Stimulated activated CD4-positive, alpha-beta T cell treated with anti-CD3 and anti-CD28 coated beads, Interleukin-4, amount 100 ng/mL, for 1 hour (primary cell): ENCODE results near the gene CCDC28B.

Experiments used
- DNase-seq: peaks from one replicate; pipeline ENCODE4 v3.0.0-alpha.2; 2020

CCDC28B gene

DNA sequence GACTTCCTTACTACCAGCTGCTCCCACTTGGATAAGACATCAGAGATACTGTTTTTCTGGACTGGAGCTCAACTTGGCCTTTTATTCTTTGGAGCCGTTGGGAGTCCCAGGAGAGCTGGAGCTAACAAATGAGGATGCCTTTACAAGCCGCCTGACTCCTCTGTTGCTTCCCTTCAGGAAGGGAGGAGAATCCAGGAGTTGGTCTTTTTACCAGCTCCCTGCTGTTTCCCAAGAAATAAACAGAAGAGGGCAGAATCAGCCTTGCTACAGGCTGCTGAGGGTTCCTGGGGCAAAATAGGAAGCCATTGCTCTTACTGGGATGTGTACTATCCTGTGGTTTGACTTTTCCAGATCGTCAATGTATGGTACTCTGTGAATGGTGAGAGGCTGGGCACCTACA is 23.3 kb downstream of the CCDC28B start:
- DNase-seq: no peak

DNA sequence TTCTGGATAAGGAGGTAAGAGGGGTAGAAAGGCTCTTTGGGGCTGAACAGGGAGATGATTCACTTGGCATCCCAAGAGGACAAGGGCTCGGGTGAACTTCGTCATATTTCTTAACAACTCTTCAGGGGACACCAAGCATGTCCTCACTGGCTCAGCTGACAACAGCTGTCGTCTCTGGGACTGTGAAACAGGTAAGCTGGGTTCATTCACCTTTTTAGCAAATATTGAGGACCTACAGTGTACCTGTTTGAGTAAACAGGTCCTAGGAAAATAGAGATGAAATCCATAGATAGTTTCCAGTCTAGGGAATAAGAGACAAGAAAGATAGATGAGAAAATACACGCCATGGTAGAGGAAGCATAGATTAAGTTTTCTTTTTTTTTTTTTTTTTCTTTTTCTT is 23.9 kb downstream of the CCDC28B start:
- DNase-seq: no peak

DNA sequence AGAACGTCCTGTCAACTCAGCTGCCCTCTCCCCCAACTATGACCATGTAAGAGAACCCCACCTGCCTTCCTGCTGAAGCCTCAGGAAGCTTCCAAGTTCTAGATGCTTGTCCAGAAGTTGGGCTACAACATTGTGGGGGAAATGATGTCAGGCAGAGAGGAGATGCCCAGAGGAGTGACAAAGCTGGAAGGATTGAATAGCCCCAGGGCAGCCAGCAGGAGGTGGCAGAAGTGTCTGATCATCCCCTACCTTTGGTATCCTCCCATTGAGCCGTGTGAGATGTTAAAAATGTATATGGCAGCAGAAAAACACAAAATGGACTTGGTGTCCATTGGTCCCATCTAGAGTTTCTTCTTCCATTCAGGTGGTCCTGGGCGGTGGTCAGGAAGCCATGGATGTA is 28.4 kb downstream of the CCDC28B start:
- no peak for DNase-seq

DNA sequence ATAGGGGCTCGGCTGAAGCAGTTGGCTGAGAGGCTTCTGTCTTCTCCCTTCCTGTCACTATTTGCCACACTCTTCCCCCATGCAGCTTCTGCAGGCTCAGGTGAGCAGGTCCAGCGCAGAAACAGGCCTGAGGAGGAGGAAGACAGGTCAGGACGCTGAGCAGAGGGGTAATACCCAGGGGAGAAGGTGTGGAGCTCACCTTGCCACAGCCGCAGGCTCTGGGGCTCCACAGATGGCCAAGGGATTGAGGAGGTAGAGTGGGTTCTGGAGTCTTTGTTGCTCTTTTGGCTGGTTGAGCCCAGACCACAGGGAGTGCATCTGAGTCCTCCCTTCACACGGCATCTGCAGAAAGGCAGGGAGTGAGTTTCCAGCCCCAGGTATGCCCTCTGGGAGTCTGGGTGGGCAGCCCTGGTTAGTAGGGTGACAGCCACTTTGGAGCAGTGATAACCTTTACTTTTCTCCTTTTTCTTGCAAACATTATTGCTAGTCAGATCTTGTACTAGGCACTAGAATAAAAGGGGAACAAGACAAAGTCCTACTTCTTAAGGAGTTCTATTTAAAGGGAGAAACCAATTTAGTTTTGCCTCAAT is 31.5 kb downstream of the CCDC28B start:
- no peak for DNase-seq

DNA sequence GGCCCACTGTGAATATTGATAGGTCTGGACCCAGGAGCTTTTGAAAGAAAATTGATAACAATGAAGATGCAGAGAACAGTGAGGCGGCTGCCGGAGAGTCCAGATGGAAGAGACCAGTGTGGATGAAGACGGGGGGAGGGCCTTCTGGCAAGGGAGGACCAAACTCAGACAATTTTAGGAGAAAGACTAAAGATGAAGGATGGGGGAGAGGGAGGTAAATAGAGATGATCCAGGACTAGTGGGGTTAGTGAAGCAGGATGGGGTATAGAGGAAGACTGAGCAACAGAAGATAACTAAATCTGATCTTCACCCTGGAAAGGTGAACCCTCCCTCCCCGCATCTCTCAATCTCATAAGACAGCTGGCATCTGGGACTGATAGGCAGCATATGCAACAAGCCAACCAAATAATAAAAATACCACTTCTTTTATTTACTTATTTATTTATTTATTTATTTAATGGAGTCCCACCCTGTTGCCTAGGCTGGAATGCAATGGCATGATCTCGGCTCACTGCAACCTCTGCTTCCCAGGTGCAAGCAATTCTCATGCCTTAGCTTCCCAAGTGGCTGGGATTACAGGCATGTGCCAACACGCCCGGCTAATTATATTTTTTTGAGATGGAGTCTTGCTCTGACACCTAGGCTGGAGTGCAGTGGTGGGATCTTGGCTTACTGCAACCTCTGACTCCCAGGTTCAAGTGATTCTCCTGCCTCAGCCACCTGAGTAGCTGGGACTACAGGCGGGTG is 32.3 kb downstream of the CCDC28B start:
- no peak for DNase-seq

- DNase-seq: no peak
These were observed 34.4 kb downstream of the CCDC28B start for GRCh38 chr1:32234792-32235191.

GRCh38 chr1:32239337-32239736 is 38.9 kb downstream of the CCDC28B start:
- no peak for DNase-seq

- DNase-seq: no peak
These were observed 39.4 kb downstream of the CCDC28B start for GRCh38 chr1:32239790-32240139.

- peak; percentile 61 for DNase-seq
These were observed 40.0 kb downstream of the CCDC28B start for GRCh38 chr1:32240140-32240951.

- peak; percentile 46 for DNase-seq
These were observed 40.8 kb downstream of the CCDC28B start for GRCh38 chr1:32241001-32241763.

GRCh38 chr1:32242341-32242851 is 42.0 kb downstream of the CCDC28B start:
- DNase-seq: no peak

DNA sequence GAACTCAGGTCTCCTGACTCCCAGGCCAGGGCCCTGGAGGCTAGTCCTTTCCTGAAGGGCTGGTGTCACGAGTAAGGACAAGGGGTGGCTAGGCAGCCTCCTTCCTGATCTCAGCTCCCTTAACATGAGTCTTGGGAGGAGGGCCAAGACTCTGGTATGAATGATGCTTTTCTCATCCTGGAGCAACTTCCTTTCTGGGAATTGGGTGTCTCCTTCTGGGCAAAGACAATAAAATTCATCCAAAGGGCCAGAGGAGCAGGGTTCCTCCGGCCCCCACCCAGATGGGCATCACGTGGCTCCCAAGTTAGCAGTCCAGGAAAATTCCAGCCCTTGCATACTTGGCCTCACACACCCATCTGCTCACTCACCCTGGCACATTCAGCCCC is 46.5 kb downstream of the CCDC28B start, which contains the start of gene FAM167B:
Gene FAM167B, plus strand, starts transcription at position 335 of the 386 bp plus-strand sequence. CDS start 200 bp downstream, outside the sequence.
- no peak for DNase-seq

GRCh38 chr1:32247452-32247851 is 47.1 kb downstream of the CCDC28B start:
- no peak for DNase-seq

- DNase-seq: peak; percentile 81
These were observed 47.8 kb downstream of the CCDC28B start for GRCh38 chr1:32247983-32248889.

DNA sequence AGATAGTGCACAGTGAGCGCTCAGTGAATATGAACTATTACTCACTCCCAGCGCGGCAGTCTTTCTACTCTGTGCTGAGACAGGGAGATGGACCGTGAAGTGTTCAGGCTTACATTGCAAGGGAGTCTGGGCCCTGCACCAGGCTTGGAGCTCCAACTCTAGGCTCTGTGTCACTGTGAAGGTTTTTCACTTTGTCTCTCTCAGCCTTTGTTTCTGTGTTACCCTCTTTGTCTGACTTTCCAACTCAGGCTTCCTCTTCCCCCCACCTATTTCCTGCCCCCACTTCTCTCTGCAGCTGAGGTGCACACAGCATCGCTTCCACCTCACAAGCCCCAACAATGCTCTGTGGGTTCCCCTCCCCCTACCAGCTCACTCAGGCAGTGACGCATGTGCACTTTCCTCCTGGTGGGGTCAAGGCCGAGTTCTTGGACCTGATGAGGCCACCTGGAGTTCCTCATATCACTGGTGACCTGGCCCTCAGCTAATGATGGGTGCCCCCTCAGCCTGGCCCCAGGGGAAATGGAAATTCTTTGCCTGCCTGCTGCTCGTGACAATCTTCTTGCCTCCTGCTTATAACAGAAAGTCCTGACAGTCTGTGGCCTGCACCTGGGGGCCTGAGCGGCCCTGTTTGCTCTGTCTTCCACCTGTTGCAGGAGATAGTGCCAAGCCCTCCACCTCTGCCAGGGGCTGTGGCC is 49.6 kb downstream of the CCDC28B start:
- peak; percentile 71 for DNase-seq

GRCh38 chr1:32250893-32251716 is 50.7 kb downstream of the CCDC28B start, which contains the start of gene LCK:
Gene LCK (plus strand): TSS chr1:32251265. CDS start chr1:32274330, 23,065 bp downstream.
- peak; percentile 73 for DNase-seq
